ENCODE measurements around the gene AUH. TPM values are rescaled to one million over a fixed set of nuclear protein-coding genes. Genes with fewer than 3 reads are reported as not detected.
A peak's percentile ranks its signal among the peaks of the same experiment; 100 is the strongest.

Gene AUH
- total and polyA plus RNA-seq, 9 of the 15 experiments (the other 6 are each of a cell fraction or from before 2014, with no cell fraction given): 3.4 to 29.0 (median 10.1) TPM

DNA sequence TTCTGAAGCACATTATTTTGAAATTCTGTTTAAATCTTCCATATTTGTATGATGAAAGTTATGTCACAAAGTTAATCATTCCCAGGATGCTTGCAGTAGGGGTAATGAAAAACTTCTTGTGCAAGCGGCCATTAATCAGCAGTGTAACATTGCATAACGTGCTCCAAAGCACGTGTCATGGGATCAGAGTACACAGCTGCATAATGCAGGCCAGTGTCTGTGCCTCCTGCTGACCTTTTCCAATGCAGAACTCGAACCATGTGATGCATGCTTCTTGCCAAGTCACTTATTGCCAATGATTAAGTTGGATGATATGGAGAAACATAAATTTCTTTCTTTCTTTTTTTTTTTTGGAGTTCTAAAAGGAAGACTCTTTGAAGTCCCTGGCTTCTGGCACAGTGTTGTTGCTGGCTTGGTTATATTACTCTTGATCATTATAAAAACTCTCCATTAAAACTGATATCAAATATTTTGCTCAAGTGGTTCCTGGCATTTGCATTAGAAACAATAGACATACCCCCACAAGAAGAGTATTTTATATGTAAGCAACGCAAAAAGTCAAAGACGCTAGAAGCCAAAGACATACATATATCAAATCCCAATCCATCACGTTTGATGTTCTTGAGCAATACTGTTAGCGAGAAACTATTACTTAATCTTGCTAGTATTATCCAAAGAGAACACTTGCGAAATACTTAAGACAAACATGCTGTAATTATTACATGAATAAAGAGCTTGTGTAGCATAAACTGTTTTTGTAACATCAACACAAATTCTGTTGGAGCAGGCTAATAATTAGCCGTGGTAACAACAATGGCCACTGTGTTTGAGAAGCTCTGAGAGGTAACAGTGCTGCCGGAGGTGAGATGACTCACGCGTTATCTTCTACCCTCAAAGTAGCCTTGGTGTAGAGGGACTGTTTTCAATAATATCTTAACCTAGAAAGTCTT is 164.2 kb downstream of the AUH start (continued):
- no peak for TF ChIP-seq HBP1 (CRISPR knock-in tag; IDR thresholded peaks at IDR 0.05)
- peak; percentile 63 for TF ChIP-seq CBFA2T3 (IDR thresholded peaks at IDR 0.05)
- TF ChIP-seq TCFL5 (CRISPR knock-in tag; conservative IDR thresholded peaks at IDR 0.05): no peak; the same call in 1 of the 2 replicates
- no peak; the same call in 1 of the 2 replicates for TF ChIP-seq ZNF668 (CRISPR knock-in tag; IDR thresholded peaks at IDR 0.05)
- no peak; the same call in 1 of the 2 replicates for TF ChIP-seq ZNF766 (CRISPR knock-in tag; conservative IDR thresholded peaks at IDR 0.05)
- no peak for TF ChIP-seq ZNF655 (CRISPR knock-in tag; IDR thresholded peaks at IDR 0.05)
- TF ChIP-seq ZBTB26 (CRISPR knock-in tag; IDR thresholded peaks at IDR 0.05): no peak
- TF ChIP-seq TAF7 (tag; IDR thresholded peaks at IDR 0.05): no peak
- TF ChIP-seq CTBP1 (IDR thresholded peaks at IDR 0.05; ENCODE audit: borderline replicate concordance): no peak
- no peak for TF ChIP-seq MED1 (CRISPR knock-in tag; IDR thresholded peaks at IDR 0.05; ENCODE audit: borderline replicate concordance)
- TF ChIP-seq, protein P1, sequence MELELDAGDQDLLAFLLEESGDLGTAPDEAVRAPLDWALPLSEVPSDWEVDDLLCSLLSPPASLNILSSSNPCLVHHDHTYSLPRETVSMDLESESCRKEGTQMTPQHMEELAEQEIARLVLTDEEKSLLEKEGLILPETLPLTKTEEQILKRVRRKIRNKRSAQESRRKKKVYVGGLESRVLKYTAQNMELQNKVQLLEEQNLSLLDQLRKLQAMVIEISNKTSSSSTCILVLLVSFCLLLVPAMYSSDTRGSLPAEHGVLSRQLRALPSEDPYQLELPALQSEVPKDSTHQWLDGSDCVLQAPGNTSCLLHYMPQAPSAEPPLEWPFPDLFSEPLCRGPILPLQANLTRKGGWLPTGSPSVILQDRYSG (tag; conservative IDR thresholded peaks at IDR 0.05; ENCODE audit: low read depth): 0 out of 2 replicates have a peak, but pooled peaks have one; percentile 21
- peak; percentile 35 to 64; a peak in 1 of 4 replicates for TF ChIP-seq FOXA3 (CRISPR knock-in tag; conservative IDR thresholded peaks at IDR 0.05 in 1 of 2, IDR thresholded peaks at IDR 0.05 in 1 of 2)
- TF ChIP-seq MEF2D (tag; conservative IDR thresholded peaks at IDR 0.05; ENCODE audit: low read depth): peak; percentile 65; the same call in 1 of the 2 replicates
- TF ChIP-seq, protein P2, sequence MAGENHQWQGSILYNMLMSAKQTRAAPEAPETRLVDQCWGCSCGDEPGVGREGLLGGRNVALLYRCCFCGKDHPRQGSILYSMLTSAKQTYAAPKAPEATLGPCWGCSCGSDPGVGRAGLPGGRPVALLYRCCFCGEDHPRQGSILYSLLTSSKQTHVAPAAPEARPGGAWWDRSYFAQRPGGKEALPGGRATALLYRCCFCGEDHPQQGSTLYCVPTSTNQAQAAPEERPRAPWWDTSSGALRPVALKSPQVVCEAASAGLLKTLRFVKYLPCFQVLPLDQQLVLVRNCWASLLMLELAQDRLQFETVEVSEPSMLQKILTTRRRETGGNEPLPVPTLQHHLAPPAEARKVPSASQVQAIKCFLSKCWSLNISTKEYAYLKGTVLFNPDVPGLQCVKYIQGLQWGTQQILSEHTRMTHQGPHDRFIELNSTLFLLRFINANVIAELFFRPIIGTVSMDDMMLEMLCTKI (IDR thresholded peaks at IDR 0.05; ENCODE audit: partially characterized antibody): no peak
- TF ChIP-seq MAFK (IDR thresholded peaks at IDR 0.05; ENCODE audit: low read length): peak; percentile 40; the same call in 1 of the 2 replicates
- no peak for TF ChIP-seq CEBPZ (IDR thresholded peaks at IDR 0.05; ENCODE audit: borderline replicate concordance, low read depth, low read length)

Data from K562 (cell line).